ENCODE data around the gene ALDOA. TPM values are rescaled to one million over a fixed set of nuclear protein-coding genes. Genes with fewer than 3 reads are reported as not detected.

The ALDOA gene
- total RNA-seq, 1 experiment from 2014 or later = 1,165 TPM

- CTCF ChIA-PET = interaction anchor here (0.6 kb wide), 1 partner anchor 19 kb away, joined by 3 read pairs; no protein-coding TSS in a partner anchor
- peak; percentile 46 for DNase-seq (ENCODE audit: unreplicated experiment)
- peaks cover 6% of the 10 kb centered on the region for H3K36me3 Mint-ChIP-seq (ENCODE audit: insufficient read depth, unreplicated experiment)
- peaks cover 7% of the 10 kb centered on the region for H3K4me1 Mint-ChIP-seq (ENCODE audit: insufficient read depth, unreplicated experiment)
- POLR2A ChIA-PET = interaction anchor here (0.6 to 2.0 kb wide), 2 partner anchors 9 kb away, joined by 4 to 6 read pairs; no protein-coding TSS in a partner anchor
- no peaks in the 10 kb centered on the region for H3K27me3 Mint-ChIP-seq (ENCODE audit: insufficient read depth, unreplicated experiment)
- H3K9me3 Mint-ChIP-seq (ENCODE audit: unreplicated experiment) = no peaks in the 10 kb centered on the region
- intact Hi-C loops (cut with micrococcal nuclease) = no loop called here
- BruUV-seq (replicated peaks) = no TSS peak
- H3K4me3 Mint-ChIP-seq (ENCODE audit: unreplicated experiment) = no peak overlapping the region
- H3K27ac Mint-ChIP-seq (ENCODE audit: low read depth, unreplicated experiment) = no peak overlapping the region
- no peak for TF ChIP-seq CTCF (IDR thresholded peaks at IDR 0.05; ENCODE audit: unreplicated experiment)
Observed at GRCh38 chr16:30115238-30115637, 49.7 kb downstream of the ALDOA start.

- POLR2A ChIA-PET = interaction anchor here (0.7 kb wide), 1 partner anchor 21 kb away, joined by 3 read pairs; the partner anchor contains the start of gene YPEL3
- TF ChIP-seq CTCF (IDR thresholded peaks at IDR 0.05; ENCODE audit: unreplicated experiment) = no peak
- BruUV-seq (replicated peaks) = no TSS peak
- Mint-ChIP-seq H3K4me3 (ENCODE audit: unreplicated experiment) (no peak overlapping the region), H3K27ac (ENCODE audit: low read depth, unreplicated experiment) (no peak overlapping the region), H3K27me3 (ENCODE audit: insufficient read depth, unreplicated experiment) (no peaks in the 10 kb centered on the region), H3K9me3 (ENCODE audit: unreplicated experiment) (no peaks in the 10 kb centered on the region), H3K4me1 (ENCODE audit: insufficient read depth, unreplicated experiment) (peaks cover 7% of the 10 kb centered on the region), H3K36me3 (ENCODE audit: insufficient read depth, unreplicated experiment) (peaks cover 6% of the 10 kb centered on the region)
- DNase-seq (ENCODE audit: unreplicated experiment) = no peak
- intact Hi-C loops (cut with micrococcal nuclease) = no loop called here
- CTCF ChIA-PET = interaction anchor here (0.5 to 0.6 kb wide), 2 partner anchors 62 to 1933 kb away, joined by 3 read pairs; no protein-coding TSS in a partner anchor
Observed at GRCh38 chr16:30116291-30117207, 51.0 kb downstream of the ALDOA start.

GRCh38 chr16:30117768-30118167 lies 52.2 kb downstream of the ALDOA start:
- no peak for TF ChIP-seq CTCF (IDR thresholded peaks at IDR 0.05; ENCODE audit: unreplicated experiment)
- H3K36me3 Mint-ChIP-seq (ENCODE audit: insufficient read depth, unreplicated experiment) = peaks cover 6% of the 10 kb centered on the region
- no peak overlapping the region for H3K4me3 Mint-ChIP-seq (ENCODE audit: unreplicated experiment)
- H3K27me3 Mint-ChIP-seq (ENCODE audit: insufficient read depth, unreplicated experiment) = no peaks in the 10 kb centered on the region
- intact Hi-C loops (cut with micrococcal nuclease) = no loop called here
- H3K4me1 Mint-ChIP-seq (ENCODE audit: insufficient read depth, unreplicated experiment) = peaks cover 6% of the 10 kb centered on the region
- no peak overlapping the region for H3K27ac Mint-ChIP-seq (ENCODE audit: low read depth, unreplicated experiment)
- no peak for DNase-seq (ENCODE audit: unreplicated experiment)
- BruUV-seq (replicated peaks) = no TSS peak
- POLR2A ChIA-PET = interaction anchor here (0.6 kb wide), 1 partner anchor 52 kb away, joined by 3 read pairs; the partner anchor contains the start of gene ALDOA
- CTCF ChIA-PET = interaction anchor here (0.6 to 0.7 kb wide), 2 partner anchors 61 to 292 kb away, joined by 3 to 5 read pairs; no protein-coding TSS in a partner anchor
- H3K9me3 Mint-ChIP-seq (ENCODE audit: unreplicated experiment) = no peaks in the 10 kb centered on the region

GRCh38 chr16:30119428-30119827 lies 53.9 kb downstream of the ALDOA start:
- Mint-ChIP-seq H3K27me3 (ENCODE audit: insufficient read depth, unreplicated experiment) (no peaks in the 10 kb centered on the region), H3K27ac (ENCODE audit: low read depth, unreplicated experiment) (no peak overlapping the region), H3K4me1 (ENCODE audit: insufficient read depth, unreplicated experiment) (peaks cover 7% of the 10 kb centered on the region), H3K36me3 (ENCODE audit: insufficient read depth, unreplicated experiment) (peaks cover 6% of the 10 kb centered on the region), H3K9me3 (ENCODE audit: unreplicated experiment) (no peaks in the 10 kb centered on the region), H3K4me3 (ENCODE audit: unreplicated experiment) (no peak overlapping the region)
- no peak for DNase-seq (ENCODE audit: unreplicated experiment)
- intact Hi-C loops (cut with micrococcal nuclease) = no loop called here
- ChIA-PET CTCF (no interaction called here), POLR2A (interaction anchor here (0.6 to 1.9 kb wide), 3 partner anchors 27 to 64 kb away, joined by 3 to 4 read pairs (median 4); partner anchors contain the start of gene CORO1A)
- BruUV-seq (replicated peaks) = no TSS peak
- TF ChIP-seq CTCF (IDR thresholded peaks at IDR 0.05; ENCODE audit: unreplicated experiment) = no peak

Measured in MCF 10A (cell line).